Stimulated activated CD4-positive, alpha-beta T cell treated with anti-CD3 and anti-CD28 coated beads, Interleukin-12 subunit alpha, Interleukin-12 subunit beta, amount 100 ng/mL, for 48 hours (primary cell): ENCODE results near the gene BBS12.
A peak's percentile ranks its signal among the peaks of the same experiment; 100 is the strongest.

Experiments
- DNase-seq, 3 donors: peaks; one replicate each; pipeline ENCODE4 v3.0.0-alpha.2; 2020; ENCODE audit warnings: low read depth in 2 of 3, low spot score in 1 of 3

The BBS12 gene

GRCh38 chr4:122732329-122733026 lies at the start of gene BBS12:
BBS12 (plus strand) TSS chr4:122732704; CDS start chr4:122741893, 9,189 bp downstream.
- peak; percentile 97 to 100 (median 99) for DNase-seq

- no peak for DNase-seq
These were observed 45.8 kb upstream of the BBS12 start for GRCh38 chr4:122686691-122687090.

- DNase-seq = no peak
These were observed 44.9 kb upstream of the BBS12 start for GRCh38 chr4:122687531-122688061.

- no peak for DNase-seq
These were observed 43.9 kb upstream of the BBS12 start for GRCh38 chr4:122688529-122689140.

- DNase-seq = peak in 1 of 3 donors; percentile 39
These were observed 42.5 kb upstream of the BBS12 start for GRCh38 chr4:122689972-122690371.

GRCh38 chr4:122691988-122692387 lies 40.5 kb upstream of the BBS12 start:
- DNase-seq = no peak

- no peak for DNase-seq
These were observed 39.6 kb upstream of the BBS12 start for GRCh38 chr4:122692641-122693520.

GRCh38 chr4:122695226-122695625 lies 37.3 kb upstream of the BBS12 start:
- DNase-seq = no peak

- DNase-seq = no peak
These were observed 32.3 kb upstream of the BBS12 start for GRCh38 chr4:122700178-122700725.

- no peak for DNase-seq
These were observed 31.4 kb upstream of the BBS12 start for GRCh38 chr4:122701061-122701460.

GRCh38 chr4:122701965-122702364 lies 30.5 kb upstream of the BBS12 start:
- no peak for DNase-seq

GRCh38 chr4:122702939-122703338 lies 29.6 kb upstream of the BBS12 start:
- DNase-seq = no peak

- DNase-seq = no peak
These were observed 28.6 kb upstream of the BBS12 start for GRCh38 chr4:122703868-122704267.

GRCh38 chr4:122705009-122705408 lies 27.5 kb upstream of the BBS12 start:
- DNase-seq = no peak

- DNase-seq = no peak
These were observed 26.9 kb upstream of the BBS12 start for GRCh38 chr4:122705547-122706117.

GRCh38 chr4:122706511-122706910 lies 26.0 kb upstream of the BBS12 start:
- DNase-seq = no peak

- peak in 1 of 3 donors; percentile 28 for DNase-seq
These were observed 25.0 kb upstream of the BBS12 start for GRCh38 chr4:122707497-122707896.

- no peak for DNase-seq
These were observed 23.3 kb upstream of the BBS12 start for GRCh38 chr4:122709236-122709635.

- peak in 1 of 3 donors; percentile 61 for DNase-seq
These were observed 21.8 kb upstream of the BBS12 start for GRCh38 chr4:122710434-122711308.

- DNase-seq = no peak
These were observed 20.6 kb upstream of the BBS12 start for GRCh38 chr4:122711919-122712318.
